ENCODE data around the gene TBX15.

Gene TBX15

GRCh38 chr1:118979754-118980575 is 8.2 kb downstream of the TBX15 start:
- Histone ChIP-seq H3K4me1 (ENCODE audit: insufficient read depth, low read length) (no peaks in the 10 kb centered on the region), H3K27me3 (ENCODE audit: insufficient read depth, low read length, poor library complexity) (peaks cover 18% of the 10 kb centered on the region), H4K20me1 (ENCODE audit: insufficient read depth, low read length) (no peaks in the 10 kb centered on the region), H3K9ac (ENCODE audit: low read depth, low read length) (no peak overlapping the region), H3K79me2 (ENCODE audit: insufficient read depth, low read length) (no peaks in the 10 kb centered on the region), H2AFZ (ENCODE audit: low read depth, low read length) (no peak overlapping the region), H3K4me2 (ENCODE audit: insufficient read depth, low read length) (no peak overlapping the region), H3K36me3 (ENCODE audit: insufficient read depth, low read length) (no peaks in the 10 kb centered on the region), H3K27ac (ENCODE audit: low read length) (no peak overlapping the region), H3K4me3 (ENCODE audit: low read depth in 1 of 2, low read length in 2 of 2) (no peak overlapping the region), H3K9me3 (ENCODE audit: insufficient read depth, low read length, severe bottlenecking) (no peaks in the 10 kb centered on the region)
- DNase-seq (no peak), ATAC-seq (ENCODE audit: insufficient read depth, low read depth) (no peak)
- TF ChIP-seq EZH2 (IDR thresholded peaks at IDR 0.05; ENCODE audit: borderline replicate concordance, low read depth, low read length, severe bottlenecking), result no peak
- no peak for TF ChIP-seq CTCF (IDR thresholded peaks at IDR 0.05; ENCODE audit: borderline replicate concordance, extremely low read depth, low read length, poor library complexity, severe bottlenecking)

GRCh38 chr1:118978914-118979701 is 9.0 kb downstream of the TBX15 start:
- TF ChIP-seq CTCF (IDR thresholded peaks at IDR 0.05; ENCODE audit: borderline replicate concordance, extremely low read depth, low read length, poor library complexity, severe bottlenecking) (no peak), EZH2 (IDR thresholded peaks at IDR 0.05; ENCODE audit: borderline replicate concordance, low read depth, low read length, severe bottlenecking) (no peak)
- Histone ChIP-seq H3K4me1 (ENCODE audit: insufficient read depth, low read length) (no peaks in the 10 kb centered on the region), H3K36me3 (ENCODE audit: insufficient read depth, low read length) (no peaks in the 10 kb centered on the region), H3K27ac (ENCODE audit: low read length) (no peak overlapping the region), H4K20me1 (ENCODE audit: insufficient read depth, low read length) (no peaks in the 10 kb centered on the region), H3K4me3 (ENCODE audit: low read depth in 1 of 2, low read length in 2 of 2) (no peak overlapping the region), H3K4me2 (ENCODE audit: insufficient read depth, low read length) (no peak overlapping the region), H2AFZ (ENCODE audit: low read depth, low read length) (no peak overlapping the region), H3K27me3 (ENCODE audit: insufficient read depth, low read length, poor library complexity) (peaks cover 18% of the 10 kb centered on the region), H3K79me2 (ENCODE audit: insufficient read depth, low read length) (no peaks in the 10 kb centered on the region), H3K9me3 (ENCODE audit: insufficient read depth, low read length, severe bottlenecking) (no peaks in the 10 kb centered on the region), H3K9ac (ENCODE audit: low read depth, low read length) (no peak overlapping the region)
- no peak for ATAC-seq (ENCODE audit: insufficient read depth, low read depth)
- DNase-seq, result no peak

DNA sequence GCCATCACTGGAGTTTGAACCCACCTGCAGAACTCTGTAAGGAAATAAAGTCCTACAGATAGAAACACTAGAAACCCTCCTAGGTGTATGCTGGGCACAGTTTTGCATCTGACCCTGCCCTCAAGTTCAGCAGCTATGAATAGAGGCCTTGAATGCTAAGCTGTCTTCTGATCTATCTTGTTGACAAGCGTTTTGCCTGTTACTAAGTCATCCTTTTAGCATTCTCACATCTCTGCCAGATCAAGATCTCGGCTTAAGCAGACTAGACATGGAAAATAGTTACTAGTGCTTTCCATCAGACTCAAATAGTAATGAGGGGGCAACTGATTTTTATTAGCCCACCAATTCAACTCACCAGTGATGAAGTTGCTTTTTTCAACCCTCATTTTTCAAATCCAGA is 10.5 kb downstream of the TBX15 start:
- Histone ChIP-seq H3K9ac (ENCODE audit: low read depth, low read length) (no peak overlapping the region), H3K36me3 (ENCODE audit: insufficient read depth, low read length) (no peaks in the 10 kb centered on the region)

More for the DNA sequence above, 10.5 kb downstream of the TBX15 start:
- no peak overlapping the region for H3K27ac ChIP-seq (ENCODE audit: low read length)
- ATAC-seq (ENCODE audit: insufficient read depth, low read depth) (no peak), DNase-seq (no peak)
- no peaks in the 10 kb centered on the region for H4K20me1 ChIP-seq (ENCODE audit: insufficient read depth, low read length)
- peaks cover 18% of the 10 kb centered on the region for H3K27me3 ChIP-seq (ENCODE audit: insufficient read depth, low read length, poor library complexity)
- no peaks in the 10 kb centered on the region for H3K79me2 ChIP-seq (ENCODE audit: insufficient read depth, low read length)
- no peaks in the 10 kb centered on the region for H3K4me1 ChIP-seq (ENCODE audit: insufficient read depth, low read length)
- no peak for TF ChIP-seq CTCF (IDR thresholded peaks at IDR 0.05; ENCODE audit: borderline replicate concordance, extremely low read depth, low read length, poor library complexity, severe bottlenecking)
- TF ChIP-seq EZH2 (IDR thresholded peaks at IDR 0.05; ENCODE audit: borderline replicate concordance, low read depth, low read length, severe bottlenecking), result no peak
- H3K4me3 ChIP-seq (ENCODE audit: low read depth in 1 of 2, low read length in 2 of 2), result no peak overlapping the region
- H3K9me3 ChIP-seq (ENCODE audit: insufficient read depth, low read length, severe bottlenecking), result no peaks in the 10 kb centered on the region
- H3K4me2 ChIP-seq (ENCODE audit: insufficient read depth, low read length), result no peak overlapping the region
- H2AFZ ChIP-seq (ENCODE audit: low read depth, low read length), result no peak overlapping the region

Measured in DND-41 (cell line).